HG03565 (cell line): ENCODE measurements around the gene GMDS.

Source experiments
- ATAC-seq: cut with Tn5 transposase; IDR thresholded peaks from one replicate; pipeline ENCODE4 v1.9.1; 2021; ENCODE audit warnings: mild to moderate bottlenecking, moderate library complexity; ENCODE audit not compliant: unreplicated experiment

Gene GMDS

DNA sequence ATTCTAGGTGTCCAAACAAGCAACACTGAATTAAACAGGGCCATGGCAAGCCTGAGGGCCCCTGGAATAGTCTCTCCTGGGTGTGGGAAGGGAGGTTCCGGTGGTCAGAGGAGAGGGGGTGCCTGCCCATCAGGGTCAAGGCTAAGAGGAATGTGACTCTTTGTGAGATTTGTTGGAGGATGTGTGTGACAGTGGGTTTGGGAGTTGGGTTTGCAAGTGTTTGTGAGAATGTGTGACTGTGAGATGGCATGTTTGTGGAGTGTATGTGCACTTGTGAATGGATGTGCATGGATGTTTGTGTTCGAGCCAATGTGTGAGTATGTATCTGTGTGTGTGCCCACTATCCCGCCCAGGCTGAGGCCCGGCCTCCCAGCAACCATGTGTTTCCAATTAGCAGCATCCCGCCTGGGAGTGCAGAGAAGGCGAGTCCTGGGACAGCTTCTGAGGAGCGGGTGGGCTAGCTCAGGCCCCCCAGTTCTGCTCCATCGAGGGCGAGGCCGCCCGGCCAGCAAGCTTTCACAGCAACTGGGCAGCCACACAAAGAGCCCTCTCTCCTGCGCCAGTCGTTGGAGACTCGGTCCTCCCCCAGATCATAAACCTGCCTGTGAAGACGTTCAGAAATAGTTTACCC, 623.1 kb downstream of the GMDS start:
- no peak for ATAC-seq

DNA sequence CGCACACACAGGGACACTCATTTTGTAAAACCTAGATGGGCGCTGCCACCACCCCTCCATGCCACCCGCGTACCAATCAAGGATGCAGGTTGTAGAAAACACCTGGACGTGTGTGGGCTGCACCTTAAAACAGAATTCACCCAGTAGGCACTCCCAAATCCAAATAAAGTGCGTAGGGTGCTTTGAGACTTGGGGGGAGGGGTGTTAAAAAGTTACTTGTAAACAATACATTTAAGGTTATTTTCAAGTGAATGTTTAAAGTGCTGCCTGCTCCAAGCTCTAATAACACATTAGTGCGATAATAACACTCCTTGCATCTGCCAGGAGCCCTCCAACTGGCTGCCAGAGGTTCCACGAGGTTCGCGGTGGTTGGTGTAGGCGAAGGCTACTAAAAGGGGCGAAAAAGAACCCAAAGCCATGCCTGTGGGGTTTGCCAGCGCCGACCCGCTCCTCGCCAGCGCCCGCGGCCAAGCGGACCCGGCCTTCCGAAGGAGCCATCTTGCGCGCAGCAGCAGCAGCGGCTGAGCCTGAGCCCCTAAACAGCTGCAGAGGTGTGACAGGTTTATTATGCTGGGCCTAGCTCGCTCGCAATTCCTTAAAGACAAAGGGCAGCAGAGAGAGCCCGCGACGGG, 624.2 kb downstream of the GMDS start:
- ATAC-seq = no peak

DNA sequence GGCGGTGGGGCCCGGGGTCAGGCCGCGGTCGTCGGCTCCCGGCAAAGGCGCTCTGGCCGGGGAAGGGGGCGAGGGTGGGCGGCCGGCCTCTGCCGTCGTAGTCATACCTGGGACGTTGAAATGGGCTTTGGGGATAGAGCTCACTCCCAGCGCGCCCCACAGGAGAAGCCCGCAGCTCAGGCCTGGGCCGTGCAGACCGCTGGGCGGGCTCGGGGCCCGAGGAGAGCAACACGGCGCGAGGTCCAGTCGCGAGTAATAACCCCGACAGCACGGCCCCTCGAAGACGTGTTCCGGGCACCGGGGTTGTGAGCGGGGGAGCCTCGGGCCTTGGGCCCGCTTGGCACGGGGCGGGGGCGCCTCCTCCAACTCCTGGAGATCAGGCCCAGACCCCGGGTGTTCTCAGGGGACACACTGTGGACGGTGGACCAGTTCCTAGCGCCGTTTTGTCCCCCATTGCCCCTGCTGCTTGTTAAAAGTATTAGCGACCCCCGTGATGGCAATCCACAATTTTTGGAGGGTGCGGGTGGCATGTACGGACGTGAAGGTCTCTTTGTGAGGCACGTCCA, 624.8 kb downstream of the GMDS start:
- ATAC-seq = no peak

DNA sequence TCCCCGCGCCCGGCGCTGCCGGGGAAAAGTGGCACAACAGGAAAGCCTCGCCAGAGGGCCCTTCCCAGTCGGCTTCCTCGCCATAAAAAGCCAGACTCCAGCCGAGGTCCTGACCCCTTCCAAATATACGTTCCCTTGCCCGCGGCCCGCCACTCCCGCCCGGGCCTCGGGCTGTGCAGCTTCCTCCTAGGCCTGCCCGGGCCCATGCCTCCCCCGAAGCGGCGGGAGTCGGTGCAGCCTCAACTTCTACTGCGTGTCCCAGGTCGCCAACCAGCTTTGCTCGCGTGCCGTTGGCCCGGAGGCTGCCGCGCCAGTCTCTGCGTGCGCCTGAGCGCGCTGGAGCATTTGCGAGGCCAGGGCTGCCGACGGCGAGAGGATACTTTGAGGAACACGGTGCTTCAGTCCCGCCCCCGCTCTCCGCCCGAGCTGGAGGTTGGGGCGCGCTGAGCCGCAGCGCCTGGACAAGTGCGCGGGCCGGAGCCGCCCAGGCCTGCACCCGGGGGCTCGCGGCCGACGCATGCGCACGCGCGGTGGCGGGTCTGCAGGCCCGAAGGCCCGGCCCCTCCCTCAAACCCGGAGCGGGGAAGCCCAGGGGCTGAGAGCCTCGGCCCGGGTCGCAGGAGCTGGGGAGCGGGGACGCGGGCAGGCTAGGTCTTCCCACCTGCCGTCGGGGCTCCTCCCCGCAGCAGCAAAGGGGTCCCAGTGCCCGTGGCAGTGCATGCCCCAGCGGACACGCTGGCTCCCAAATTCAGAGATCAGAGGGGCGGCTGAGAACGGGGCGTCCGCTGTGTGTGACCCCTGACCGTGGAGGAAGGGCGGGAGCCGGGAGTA, 625.5 kb downstream of the GMDS start:
- ATAC-seq = no peak

DNA sequence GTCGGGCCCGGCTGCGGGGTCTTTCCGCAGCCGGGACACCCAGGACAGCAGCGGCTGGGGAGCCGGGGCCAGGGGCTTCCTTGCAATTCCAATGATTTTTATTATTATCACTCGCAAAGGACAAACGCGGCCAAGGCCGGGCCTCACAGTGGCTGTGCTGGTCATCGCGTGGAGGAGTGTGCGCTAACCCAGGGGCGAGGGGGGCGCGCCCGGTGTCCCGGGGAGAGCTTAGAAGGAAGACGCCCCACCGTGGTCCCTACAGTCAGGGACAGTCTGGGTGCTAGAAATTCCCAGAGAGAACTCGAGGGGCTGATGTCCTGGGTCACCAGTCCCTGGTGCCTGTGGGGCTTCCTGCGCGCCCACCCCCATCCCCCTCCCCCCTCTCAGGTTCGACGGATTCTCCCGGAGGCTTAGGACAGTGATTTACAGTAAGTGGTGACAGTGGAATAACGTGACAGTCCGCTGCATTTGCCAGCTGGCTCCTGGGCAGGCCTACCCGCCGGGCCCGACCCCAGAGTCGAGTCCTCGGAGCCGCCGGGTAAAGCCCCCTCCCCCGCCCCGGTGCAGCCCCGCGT, 626.2 kb downstream of the GMDS start:
- no peak for ATAC-seq

DNA sequence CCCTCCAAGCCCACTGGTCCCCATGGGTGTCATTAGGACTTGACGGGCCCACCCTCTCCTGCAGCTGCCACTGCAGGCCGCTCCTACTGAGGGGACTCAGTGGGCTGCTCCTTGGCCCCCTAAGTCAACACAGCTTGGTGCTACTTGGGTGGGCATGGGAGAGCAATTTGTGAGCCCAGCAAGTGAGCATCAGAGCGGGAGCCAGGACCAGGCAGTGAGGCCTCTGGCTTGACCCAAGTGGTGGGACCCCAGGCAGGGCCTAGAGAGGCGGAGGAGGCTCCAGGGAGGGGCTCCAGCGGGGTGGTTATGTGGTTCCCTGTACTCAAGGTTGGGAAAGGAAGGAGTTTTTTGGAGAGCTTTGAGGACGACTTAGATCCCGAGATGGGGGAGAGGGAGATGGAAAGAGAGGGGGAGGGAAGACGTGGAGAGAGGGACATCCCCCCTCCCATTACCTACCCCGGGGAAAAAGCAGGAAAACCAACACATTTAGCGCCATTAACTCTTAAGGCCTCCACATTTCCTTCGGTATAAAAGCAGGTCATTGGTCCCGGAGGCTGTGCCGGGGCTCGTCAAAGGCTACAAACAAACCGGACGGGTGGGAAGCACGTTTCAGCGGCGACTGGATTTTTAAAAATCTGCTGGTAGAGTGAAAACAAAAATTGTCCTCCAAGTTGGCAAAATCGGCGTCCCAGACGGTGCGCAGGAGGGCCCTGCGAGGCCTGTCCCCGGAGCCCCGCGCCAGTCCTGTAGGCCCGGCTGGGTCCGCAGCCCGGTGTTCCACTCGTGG, 626.9 kb downstream of the GMDS start:
- ATAC-seq = no peak

DNA sequence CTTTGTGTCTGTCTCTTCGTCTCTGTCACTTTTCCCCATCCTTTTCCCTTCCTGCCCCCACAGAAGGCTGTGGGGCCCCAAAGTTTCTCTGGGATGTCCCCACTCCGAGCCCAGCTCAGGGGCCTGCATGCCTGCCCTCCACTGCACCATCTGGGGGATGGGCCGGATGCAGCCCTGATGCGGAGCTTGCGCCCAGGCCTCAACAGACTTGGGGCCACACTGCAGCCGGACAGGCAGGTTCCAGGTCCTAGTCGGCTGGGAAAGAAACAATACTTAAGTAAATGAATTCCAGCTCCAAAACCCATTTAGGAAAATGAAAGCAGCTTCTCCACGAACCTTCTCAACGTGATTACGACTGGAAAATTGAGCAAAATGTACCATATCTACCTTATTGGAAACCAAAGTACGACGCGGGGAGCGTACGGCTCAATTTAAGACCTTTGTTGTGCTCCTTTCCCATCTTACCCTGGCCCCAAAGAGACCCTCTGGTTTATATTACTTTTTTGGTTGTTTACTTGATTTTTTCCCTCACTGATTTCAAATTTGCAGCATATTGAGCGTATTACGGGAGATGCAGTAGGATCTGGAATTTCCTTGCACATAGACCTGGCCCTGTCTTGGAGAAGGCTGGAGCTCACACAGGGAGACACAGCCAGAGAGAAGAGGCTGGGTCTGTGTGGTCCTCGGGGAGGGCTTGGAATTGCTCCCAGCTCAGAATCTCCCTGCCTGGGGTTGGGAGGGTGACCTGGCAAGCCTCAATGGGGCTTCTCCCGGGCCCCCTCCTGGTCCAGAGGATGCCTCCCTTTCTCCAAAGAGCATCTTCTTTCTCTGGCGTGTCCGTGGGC, 627.7 kb downstream of the GMDS start:
- ATAC-seq = no peak

DNA sequence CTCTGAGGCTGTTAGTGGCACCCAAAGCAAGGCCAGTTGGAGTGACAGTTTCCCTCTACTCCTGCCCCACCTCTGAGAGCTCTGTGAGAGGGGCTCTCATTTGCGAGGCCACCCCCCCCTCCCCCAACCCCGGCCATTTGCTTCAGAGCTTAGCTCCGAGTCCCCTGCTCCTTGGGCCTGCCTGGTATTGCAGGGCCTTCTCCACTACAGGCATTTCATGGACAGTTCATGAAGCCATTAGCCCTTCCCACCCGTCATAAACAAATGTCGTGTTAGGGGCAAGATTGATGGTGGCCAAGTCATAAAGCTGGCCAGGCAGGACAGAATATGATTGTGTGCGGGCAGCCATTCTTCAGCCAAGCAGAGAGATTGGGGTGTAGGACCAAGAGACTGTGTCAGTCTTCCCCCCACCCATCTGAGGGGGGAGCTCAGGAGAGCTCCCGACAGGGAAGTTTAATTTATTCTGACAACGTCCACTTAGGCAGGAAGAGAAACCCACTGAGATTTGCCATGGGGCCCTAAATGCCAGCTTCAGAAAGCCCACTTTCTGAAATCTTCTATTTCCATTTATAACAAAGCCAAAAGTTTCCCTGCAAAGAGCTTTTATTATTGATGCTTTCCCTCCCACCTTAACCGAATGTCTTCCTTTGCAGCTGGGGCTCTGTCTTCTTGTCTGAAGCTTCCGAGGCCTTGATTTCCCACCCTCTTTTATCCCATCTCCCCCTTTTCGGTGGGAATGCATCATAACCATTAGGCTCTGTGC, 628.5 kb downstream of the GMDS start:
- ATAC-seq = no peak

DNA sequence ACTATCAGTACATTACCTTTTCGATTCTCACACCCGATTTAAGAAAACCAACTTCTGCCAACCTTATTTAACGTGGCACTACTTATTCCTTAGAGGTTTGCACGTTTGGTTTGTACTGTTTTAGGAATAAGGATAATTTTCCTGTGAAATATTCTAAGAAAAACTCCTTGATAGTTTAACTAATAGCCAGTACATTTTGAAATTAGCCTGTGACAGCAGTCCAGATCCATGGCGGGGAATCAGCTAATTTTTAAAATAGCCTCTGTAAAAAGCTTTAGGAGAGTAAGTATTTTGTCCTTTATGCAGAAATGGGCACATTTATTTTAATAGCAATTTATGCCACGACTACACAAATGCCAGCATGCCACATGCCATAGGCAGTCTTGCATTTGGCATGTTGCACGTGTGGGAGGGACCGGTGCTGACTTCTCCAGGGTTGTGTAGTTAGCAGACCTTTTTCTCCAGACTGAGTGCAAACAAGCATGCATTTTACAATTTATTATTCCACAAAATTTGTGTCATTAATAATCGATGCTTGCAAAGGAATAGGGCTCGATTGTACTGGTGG, 629.5 kb downstream of the GMDS start:
- ATAC-seq = no peak

DNA sequence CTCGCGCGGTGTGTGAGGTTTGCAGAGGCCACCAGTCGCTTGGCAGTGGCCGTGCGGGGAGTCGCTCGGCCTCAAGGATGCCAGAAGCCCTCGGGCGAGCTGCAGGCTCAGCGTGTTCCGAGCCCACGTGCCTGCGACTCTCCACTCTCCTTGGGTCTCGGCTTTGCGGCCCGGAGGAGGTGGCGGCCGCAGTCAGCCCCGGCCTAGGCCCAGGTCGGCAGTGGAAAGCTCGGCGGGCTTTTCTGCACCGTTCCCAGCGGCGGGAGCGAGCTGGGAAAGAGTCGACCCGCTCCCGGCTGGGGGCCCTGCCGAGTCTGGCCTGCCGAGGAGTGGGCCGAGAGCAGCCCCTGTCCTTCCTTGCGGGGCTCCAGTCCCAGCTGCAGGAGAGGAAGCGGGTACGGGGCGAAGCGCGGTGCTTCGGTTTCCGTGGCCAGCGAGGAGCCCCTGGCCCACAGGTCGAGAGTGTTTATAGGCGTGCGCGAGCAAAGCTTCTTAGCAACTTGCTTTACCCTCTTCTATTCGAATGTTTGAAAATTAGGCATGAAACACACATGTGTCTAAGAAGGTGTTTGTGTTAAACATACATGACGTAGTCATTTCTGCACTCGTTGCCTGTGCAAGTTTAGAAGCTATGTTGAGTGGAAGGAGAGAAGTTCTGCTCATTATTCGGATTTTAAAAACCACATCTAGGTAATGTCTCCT, 630.1 kb downstream of the GMDS start:
- no peak for ATAC-seq

DNA sequence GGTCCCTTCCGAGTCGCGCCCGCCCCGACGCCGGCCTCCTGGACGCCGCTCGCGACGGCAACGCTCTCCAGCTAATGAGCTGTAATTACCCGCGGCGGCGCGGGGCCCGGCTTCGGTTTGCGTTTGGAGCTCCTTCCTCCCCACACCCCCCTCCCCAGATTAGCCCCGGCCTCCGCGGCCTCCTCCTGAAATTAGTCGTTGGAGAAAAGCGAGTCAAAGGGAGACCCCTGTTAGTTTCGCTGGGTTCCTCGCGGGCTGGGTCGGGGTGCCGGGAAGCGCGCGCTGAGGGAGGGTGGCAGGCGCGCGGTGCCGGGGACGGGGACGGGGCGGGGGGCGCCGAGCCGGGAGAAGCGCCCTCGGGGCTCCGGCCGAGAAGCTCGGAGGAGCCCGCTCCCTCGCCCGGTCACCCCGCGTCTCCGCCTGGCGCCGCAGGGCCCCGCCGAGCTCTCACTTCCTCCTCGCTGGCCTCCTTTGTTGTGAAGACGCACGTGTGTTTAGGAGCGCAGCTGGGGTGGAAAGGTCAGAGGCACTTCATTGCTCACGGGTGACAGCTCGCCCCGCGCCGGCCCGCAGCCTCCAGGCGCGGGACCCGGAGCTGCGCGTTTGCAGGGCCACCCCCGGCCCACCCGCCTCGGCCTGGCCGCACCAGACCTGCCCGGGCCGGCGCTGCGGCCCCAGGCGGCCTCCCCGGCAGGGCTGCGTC, 630.8 kb downstream of the GMDS start:
- no peak for ATAC-seq

DNA sequence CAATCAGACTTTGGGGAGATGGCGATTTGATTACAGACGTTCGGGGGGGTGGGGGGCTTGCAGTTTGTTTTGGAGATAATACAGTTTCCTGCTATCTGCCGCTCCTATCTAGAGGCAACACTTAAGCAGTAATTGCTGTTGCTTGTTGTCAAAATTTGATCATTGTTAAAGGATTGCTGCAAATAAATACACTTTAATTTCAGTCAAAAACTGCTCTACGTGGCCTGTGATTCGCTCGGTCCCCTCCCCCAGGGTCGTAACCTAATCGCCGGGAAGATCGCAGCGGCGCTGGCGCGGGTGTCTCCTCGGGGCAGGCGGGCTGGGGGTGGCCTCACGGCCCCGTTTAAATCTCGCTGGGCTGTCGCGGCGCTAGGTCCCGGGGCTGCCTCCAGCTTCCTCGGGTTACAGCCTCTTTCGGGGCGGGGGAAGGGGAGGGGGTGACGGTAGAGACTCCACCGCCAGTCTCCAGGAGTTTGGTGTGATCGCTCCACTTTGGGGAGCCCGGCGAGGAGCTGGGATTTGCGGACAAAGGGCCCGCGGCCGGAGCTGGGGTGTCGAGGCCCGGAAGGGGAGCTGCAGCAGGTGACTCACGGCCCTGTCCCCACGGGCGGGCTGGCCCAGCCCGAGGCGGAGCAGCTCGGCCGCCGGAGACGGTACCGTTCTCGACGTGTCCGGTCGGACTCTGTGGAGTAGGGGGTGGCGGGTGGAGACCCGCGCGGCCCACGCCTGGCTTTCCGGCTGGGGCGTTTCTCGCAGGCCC, 631.5 kb downstream of the GMDS start:
- ATAC-seq = no peak

DNA sequence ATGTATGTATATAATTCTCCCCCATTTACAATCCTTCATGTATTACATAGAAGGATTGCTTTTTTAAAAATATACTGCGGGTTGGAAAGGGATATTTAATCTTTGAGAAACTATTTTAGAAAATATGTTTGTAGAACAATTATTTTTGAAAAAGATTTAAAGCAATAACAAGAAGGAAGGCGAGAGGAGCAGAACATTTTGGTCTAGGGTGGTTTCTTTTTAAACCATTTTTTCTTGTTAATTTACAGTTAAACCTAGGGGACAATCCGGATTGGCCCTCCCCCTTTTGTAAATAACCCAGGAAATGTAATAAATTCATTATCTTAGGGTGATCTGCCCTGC, 632.1 kb downstream of the GMDS start:
- no peak for ATAC-seq

DNA sequence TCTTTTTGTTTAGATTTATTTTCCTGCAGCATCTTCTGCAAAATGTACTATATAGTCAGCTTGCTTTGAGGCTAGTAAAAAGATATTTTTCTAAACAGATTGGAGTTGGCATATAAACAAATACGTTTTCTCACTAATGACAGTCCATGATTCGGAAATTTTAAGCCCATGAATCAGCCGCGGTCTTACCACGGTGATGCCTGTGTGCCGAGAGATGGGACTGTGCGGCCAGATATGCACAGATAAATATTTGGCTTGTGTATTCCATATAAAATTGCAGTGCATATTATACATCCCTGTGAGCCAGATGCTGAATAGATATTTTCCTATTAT, 632.5 kb downstream of the GMDS start:
- ATAC-seq = no peak

DNA sequence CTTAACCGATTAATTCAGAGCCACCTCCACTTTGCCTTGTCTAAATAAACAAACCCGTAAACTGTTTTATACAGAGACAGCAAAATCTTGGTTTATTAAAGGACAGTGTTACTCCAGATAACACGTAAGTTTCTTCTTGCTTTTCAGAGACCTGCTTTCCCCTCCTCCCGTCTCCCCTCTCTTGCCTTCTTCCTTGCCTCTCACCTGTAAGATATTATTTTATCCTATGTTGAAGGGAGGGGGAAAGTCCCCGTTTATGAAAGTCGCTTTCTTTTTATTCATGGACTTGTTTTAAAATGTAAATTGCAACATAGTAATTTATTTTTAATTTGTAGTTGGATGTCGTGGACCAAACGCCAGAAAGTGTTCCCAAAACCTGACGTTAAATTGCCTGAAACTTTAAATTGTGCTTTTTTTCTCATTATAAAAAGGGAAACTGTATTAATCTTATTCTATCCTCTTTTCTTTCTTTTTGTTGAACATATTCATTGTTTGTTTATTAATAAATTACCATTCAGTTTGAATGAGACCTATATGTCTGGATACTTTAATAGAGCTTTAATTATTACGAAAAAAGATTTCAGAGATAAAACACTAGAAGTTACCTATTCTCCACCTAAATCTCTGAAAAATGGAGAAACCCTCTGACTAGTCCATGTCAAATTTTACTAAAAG, 633.0 kb downstream of the GMDS start:
- no peak for ATAC-seq

DNA sequence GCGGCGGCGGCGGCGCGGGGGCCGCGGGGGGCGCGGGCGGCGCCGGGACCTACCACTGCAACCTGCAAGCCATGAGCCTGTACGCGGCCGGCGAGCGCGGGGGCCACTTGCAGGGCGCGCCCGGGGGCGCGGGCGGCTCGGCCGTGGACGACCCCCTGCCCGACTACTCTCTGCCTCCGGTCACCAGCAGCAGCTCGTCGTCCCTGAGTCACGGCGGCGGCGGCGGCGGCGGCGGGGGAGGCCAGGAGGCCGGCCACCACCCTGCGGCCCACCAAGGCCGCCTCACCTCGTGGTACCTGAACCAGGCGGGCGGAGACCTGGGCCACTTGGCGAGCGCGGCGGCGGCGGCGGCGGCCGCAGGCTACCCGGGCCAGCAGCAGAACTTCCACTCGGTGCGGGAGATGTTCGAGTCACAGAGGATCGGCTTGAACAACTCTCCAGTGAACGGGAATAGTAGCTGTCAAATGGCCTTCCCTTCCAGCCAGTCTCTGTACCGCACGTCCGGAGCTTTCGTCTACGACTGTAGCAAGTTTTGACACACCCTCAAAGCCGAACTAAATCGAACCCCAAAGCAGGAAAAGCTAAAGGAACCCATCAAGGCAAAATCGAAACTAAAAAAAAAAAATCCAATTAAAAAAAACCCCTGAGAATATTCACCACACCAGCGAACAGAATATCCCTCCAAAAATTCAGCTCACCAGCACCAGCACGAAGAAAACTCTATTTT, 633.7 kb downstream of the GMDS start:
- no peak for ATAC-seq
